GM21528 (cell line): Measurements from ENCODE around the gene ALDH2.
"Not testable (repeated sequence)": the region's sequence is repeated elsewhere in the genome, so short reads cannot be mapped to it uniquely, and the experiment has no call there.

Experiments used
- ATAC-seq: cut with Tn5 transposase; IDR thresholded peaks from one replicate; pipeline ENCODE4 v1.9.1; 2021; ENCODE audit warnings: mild to moderate bottlenecking, moderate library complexity; ENCODE audit not compliant: unreplicated experiment, low FRiP score

ALDH2 gene

DNA sequence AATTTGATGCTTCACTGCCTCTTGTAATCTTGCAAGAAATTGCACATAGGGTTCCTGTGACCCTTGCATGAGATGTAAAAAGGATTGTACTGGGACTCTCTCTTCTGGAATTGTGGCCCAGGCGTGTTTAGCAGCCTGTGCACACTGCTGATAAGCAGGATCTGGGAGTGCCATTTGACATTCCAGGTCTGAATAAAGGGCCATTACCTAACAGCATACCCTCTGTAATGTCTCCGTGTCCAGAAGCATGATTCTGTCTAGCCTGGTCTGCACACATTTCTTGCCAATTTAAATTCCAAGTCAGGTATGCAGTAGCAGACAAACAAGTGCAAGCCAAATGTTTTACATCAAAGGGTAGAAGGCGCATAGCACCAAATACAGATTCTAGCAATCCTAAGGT is 57.2 kb downstream of the ALDH2 start:
- ATAC-seq: no peak

DNA sequence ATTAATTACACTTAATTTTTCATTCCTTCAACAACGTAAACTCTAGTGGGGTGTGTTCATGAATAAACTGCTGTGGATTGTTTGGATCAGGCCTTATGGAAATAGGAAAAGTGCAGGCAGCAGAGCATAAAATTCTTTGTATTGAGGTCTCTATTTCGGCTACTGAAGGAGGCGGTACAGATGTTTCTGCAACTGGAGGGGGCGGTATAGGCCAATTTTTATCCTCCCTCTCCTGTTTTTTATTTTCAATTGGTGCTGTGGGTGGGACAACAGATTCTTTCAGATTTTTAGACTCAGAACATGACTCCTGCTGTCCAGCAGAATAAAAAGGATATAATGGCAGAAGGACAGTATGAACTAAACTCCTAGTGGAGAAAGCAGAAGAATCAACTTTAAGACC is 57.6 kb downstream of the ALDH2 start:
- ATAC-seq: not testable (repeated sequence)

DNA sequence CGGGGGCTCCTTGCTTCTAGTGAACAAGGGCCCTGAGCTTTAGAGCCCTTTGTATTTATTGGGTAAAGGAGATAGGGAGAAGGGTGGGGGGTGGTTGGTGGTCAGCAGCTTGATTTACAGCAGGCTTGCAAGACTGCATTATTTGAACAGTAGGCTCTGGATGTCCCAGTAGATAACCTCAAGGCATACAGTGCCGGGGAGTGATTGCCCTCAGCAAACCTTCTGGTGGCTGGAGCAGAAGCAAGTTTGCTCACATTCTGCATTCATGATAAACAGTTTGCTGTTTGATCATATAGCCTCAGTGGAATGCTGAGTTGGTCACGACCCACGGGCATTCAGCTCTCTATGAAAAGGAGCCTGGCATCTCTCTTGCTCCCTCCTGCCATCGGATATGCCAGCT is 58.8 kb downstream of the ALDH2 start:
- no peak for ATAC-seq

DNA sequence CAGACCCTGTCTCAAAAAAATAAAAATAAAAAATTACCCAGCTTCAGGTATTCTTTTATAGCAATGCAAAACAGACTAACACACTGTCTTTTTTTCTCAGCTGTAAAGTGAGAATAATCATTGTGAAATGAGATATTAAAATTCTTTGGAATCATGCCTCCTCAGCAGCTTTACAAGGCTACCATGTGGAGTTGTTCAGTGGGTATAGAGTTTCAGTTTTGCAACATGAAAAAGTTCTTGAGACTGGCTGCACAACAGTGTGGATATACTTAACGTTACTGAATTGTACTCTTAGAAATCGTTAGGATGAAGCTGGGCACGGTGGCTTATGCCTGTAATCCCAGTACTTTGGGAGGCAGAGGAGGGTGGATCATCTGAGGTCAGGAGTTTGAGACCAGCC is 59.6 kb downstream of the ALDH2 start:
- ATAC-seq: no peak

DNA sequence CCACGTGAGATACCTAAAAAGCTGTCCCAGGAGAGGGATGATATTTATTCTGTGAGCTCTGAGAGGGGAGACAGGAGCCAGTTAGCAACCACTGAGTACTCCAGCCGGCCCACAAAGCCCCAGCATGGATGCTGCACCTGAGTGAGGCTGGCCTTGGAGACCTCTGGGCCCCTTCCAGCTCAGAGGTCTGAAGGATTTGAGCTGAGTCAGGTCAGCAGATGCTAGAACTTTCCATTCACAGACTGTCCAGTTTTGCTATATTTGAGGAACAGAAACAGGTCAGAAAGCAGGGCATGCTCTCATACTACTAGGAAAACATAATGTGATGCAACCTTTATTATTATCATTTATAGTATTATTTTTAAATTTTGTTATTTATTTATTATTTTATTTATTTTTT is 60.3 kb downstream of the ALDH2 start:
- ATAC-seq: no peak

DNA sequence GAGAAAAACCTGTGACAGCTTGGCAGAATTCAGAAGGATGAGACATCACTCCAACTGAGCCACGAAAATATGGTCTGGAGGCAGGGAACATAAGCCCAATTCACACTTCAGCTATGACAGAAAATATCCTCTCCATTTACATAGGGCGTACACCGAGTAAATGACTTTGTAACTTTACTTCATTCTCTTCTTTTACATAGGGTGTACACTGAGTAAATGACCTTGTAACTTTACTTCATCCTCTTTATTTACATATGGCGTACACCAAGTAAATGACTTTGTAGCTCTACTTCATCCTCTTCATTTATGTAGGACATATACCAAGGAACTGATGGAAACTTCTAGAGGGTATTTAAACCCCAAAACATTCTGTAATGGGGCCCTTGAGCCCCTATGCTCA is 61.2 kb downstream of the ALDH2 start:
- ATAC-seq: no peak

DNA sequence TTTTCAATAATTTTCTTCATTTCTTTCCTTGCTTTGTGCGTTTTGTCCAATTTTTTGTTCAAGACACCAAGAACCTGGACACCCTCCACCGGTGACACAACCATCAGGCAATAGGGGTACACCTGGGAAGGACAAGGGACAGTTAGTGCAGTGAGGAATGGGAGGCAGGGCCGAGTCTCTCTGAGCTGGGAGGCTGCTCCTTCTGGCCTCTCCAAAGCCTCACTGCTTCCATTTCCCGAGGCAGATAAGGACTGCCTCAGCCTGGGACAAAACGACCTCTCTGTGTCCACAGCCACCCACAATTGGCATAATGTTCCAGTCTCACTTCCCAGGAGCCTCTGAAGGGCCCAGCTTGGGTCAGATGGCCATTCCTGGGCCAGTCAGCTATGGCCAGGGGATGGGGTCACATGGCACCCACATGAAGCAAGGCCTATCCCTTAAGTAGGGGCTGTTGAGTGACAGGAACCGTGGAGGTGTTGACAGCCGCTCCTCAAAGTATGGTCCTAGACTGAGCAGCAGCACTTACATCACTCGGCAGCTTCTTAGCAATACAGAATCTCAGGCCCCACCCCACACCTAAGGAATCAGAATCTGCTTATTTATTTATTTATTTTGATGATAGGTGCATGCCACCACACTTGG is 61.7 kb downstream of the ALDH2 start:
- ATAC-seq: no peak

DNA sequence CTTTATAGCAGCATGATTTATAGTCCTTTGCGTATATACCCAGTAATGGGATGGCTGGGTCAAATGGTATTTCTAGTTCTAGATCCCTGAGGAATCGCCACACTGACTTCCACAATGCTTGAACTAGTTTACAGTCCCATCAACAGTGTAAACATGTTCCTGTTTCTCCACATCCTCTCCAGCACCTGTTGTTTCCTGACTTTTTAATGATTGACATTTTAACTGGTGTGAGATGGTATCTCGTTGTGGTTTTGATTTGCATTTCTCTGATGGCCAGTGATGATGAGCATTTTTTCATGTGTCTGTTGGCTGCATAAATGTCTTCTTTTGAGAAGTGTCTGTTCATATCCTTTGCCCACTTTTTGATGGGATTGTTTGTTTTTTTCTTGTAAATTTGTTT is 62.9 kb downstream of the ALDH2 start:
- not testable (repeated sequence) for ATAC-seq

DNA sequence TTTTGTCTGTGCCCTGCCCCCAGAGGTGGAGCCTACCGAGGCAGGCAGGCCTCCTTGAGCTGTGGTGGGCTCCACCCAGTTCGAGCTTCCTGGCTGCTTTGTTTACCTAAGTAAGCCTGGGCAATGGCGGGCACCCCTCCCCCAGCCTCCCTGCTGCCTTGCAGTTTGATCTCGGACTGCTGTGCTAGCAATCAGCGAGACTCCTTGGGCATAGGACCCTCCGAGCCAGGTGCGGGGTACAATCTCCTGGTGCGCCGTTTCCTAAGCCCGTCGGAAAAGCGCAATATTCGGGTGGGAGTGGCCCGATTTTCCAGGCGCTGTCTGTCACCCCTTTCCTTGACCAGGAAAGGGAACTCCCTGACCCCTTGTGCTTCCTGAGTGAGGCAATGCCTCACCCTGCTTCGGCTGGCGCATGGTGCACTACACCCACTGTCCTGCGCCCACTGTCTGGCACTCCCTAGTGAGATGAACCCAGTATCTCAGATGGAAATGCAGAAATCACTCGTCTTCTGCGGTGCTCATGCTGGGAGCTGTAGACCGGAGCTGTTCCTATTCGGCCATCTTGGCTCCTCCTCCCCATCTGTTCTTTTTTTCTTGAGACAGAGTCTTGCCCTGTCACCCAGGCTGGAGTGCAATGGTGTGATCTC is 68.1 kb downstream of the ALDH2 start:
- ATAC-seq: not testable (repeated sequence)

DNA sequence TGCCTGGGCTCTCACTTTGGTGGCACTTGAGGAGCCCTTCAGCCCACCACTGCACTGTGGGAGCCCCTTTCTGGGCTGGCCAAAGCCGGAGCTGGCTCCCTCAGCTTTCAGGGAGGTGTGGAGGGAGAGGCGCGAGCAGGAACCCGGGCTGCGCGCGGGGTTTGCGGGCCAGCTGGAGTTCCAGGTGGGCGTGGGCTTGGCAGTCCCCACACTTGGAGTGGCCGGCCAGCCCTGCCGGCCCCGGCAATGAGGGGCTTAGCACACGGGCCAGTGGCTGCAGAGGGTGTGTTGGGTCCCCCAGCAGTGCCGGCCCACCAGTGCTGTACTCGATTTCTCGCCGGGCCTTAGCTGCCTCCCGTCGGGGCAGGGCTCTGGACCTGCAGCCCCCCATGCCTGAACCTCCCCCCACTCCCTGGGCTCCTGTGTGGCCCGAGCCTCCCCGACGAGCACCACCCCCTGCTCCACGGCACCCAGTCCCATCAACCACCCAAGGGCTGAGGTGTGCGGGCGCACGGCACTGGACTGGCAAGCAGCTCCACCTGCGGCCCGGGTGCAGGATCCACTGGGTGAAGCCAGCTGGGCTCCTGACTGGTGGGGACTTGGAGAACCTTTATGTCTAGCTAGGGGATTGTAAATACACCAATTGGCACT is 68.9 kb downstream of the ALDH2 start:
- ATAC-seq: not testable (repeated sequence)

DNA sequence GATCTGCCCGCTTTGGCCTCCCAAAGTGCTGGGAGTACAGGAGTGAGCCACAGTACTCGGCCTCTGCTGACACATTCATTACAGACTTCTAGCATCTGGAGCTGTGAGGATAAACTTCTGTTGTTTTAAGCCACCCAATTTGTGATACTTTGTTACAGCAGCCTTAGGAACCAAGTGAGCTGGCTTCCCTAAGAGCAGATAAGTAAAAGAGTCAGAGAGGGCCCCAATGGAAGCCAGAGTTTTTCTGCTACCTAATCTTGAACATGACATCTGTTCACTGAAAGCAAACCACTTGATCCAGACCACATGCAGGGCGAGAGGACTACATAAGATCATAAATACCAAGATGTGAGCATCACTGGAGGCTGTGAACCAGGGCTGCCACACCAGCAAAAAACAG is 71.6 kb downstream of the ALDH2 start:
- ATAC-seq: no peak

DNA sequence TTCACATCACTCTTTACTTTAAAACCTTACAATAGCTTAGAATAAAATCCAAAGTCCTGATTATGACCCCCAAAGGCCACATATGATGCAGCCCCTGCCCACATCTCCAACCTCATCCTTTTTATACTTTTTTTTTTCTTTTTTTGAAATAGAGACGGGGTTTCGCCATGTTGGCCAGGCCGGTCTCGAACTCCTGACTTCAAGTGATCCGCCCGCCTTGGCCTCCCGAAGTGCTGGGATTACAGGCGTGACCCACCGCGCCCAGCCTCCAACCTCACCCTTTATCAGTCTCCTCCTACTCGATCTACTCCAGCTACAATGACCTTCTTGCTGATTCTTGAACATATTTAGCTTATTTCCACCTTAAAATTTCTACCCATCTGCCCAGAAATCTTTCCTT is 74.1 kb downstream of the ALDH2 start:
- no peak for ATAC-seq

DNA sequence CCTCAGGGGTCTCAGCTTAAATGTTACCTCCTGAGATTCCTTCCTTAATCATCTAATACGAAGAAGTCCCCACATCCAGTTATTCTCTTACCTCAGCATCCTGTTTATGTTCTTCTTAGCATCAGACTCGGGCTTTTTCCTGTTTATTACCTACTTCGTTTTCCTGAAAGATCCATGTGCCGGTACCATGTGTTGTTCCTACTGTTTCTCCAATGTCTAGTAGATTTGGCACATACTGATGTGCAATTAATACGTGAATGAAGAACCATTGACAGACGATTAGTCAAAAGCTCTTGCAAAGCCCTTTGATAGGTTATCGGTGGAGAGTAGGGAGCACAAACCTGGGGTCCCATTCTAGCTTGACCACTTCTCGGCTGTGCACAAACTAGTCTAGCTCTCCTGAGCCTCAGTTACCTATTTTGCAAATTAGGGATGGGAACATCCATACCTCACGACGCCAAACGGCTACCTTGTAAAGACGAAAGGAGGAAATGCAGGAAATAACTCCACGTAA is 74.6 kb downstream of the ALDH2 start:
- peak; percentile 8 for ATAC-seq

DNA sequence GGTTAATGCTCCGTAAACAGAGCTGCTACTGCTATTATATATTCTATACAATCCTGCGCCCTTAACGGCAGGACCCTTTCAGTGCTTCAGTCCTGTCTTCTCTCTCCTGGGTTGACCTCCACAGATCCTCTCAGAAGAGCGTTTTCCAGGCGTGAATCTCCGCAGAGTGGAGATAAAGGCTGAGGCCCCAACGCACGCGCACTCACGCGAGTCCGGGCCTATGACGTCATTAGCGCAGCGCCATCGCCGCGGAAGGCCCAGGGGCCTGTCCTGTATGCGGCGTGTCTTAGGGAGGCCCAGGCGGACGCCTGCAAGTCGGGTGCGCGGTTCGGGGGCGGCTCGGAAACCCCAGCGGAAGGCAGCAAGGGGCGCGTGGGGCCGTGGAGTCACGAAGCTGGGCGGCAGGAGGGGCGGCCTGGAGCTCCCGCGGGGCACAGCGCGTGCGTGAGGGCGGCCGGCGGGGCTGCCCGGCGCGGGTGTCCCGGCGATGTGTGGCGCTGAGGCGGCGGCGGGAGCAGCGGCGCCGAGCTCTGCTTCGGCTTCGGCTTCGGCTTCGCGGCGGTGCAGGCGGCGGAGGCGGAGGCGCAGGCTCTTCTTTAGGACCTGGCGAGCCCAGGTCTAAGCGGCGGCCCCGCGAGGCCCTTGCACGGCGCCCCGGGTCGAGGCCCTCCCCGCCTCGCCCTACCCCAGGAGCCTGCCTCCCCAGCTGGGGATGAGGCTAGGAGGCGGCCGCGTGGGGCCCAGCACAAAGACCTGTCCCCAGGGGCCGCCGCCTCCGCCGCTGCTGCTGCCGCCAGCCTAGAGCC is 75.2 kb downstream of the ALDH2 start, which contains the start of gene MAPKAPK5:
Gene MAPKAPK5, plus strand, starts transcription at position 479 of the 806 bp plus-strand sequence. CDS start 506 bp downstream, outside the sequence.
- peak; percentile 77 for ATAC-seq

DNA sequence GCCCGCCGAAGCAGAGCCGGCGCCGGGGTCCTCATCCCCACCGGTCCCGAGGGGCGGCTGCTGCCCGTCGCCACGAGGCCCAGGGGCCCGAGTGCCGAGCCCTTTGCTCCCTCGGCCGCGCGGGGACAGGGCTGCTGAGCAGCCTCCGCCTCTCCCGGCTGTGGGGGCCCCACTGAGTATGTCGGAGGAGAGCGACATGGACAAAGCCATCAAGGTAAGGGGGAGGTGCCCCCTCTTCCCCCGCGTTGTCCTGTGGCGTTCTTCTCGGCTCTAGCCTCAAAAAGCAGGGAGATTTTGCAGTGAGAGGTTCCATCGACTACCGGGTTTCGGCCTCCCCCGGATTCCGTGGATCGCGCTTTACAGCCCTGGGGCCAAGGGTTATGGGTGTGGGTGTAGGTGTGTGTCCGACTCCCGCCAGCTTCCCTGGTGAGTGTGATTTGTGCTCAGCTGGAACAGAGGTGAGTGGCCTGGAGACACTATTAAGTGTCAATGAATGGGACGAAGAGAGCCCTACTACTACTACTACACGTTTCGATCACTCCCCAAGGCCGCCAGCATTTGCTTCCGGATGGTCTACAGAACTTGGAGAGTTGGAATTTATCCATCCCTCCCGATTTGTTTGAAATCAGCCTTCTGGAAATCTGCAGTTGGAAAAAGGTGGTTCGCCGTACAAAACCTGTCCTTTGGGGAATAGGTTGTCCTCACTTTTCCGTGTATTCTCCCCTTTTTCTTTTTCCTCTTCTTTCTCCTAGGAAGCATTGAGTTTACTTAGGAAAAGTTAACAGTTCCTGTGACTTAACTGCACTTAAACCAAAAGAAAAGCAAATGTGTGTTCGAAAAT is 76.0 kb downstream of the ALDH2 start:
- ATAC-seq: peak; percentile 37

DNA sequence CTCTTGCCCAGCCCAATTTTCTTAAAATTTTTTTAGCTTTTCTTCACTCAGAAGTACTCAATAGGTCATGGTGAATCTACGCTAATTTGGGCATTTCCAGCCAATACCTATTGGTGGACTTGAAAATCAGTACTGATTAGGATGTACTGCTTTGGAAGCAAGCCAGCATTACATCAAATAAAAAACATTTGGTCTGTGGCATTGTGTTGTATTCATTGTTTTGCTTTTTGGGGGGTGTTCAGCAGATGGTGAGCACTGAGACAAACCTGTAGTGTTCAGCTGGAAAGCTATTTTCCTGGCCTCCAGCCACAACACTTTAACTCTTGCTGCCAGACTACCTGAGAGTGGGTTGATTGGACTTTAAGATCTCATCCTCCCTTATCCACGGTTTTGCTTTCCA is 79.3 kb downstream of the ALDH2 start:
- ATAC-seq: no peak

DNA sequence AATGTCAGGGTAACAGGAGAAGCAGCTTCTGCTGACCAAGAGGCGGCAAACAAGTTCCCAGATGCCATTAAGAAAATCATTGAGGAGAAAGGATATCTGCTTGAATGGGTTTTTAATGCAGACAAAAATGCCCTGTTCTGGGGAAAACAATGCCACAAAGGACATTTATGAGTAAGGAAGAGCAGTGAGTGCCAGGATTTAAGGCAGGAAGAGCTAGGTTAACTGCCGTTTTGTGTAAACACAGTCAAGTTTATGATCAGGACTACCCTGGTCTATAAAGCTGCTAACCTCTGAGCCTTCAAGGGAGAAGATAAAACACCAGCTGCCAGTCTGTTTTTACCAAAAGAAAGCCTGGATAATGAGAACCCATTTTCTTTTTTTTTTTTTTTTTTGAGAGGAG is 83.8 kb downstream of the ALDH2 start:
- ATAC-seq: no peak

DNA sequence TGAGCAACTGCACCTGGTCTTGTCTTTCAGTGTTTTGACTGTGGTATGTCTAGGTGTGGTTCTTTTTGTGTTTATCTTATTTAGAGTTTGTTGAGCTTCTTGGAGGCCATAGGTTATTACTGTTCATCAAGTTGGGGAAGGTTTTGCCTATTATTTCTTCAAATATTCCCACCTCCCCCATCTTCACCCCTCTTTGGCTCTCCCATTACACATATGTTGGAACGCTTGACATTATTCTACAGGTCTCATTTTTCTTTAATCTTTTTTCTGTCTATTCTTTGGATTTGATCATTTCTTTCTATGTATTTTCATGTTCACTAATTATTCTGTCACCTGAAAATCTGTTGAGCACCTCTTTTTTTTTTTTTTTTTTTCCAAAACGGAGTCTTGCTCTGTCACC is 91.5 kb downstream of the ALDH2 start:
- no peak for ATAC-seq

DNA sequence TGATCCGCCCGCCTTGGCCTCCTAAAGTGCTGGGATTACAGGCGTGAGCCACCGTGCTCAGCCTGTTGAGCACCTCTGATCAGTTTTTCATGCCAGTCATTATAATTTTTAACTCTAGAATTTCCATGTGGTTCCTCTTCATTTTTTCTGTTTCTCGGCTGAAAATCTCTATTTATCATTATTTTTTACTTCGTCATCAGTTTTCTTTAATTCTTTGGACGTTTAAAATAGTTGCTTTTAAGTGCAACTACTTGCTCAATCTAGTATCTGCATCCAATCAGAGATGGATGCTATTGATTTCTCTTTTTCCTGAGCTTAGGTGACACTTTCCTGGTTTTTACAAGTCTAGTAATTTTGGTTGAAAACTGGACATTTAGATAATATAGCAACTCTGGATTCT is 92.0 kb downstream of the ALDH2 start:
- no peak for ATAC-seq

DNA sequence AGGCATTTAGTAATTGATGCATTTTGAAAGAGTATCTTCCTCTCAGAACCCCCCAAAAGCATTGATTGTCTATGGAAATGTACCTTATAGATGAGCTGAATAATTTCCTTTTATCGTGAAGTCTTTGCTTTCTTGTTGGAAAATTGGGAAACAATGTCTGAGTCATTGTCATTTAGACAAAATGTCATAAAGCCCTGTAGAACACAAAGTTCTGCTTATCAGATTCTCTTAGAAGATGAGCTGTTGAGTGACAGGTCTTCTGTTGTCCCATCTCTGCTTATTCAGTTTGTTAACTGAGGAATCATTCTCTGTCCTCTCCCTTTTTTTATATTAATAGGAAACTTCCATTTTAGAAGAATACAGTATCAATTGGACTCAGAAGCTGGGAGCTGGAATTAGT is 98.2 kb downstream of the ALDH2 start:
- no peak for ATAC-seq
